ENCODE data around the gene IFT172.

GRCh38 chr2:27422958-27423357 is 66.6 kb downstream of the IFT172 start:
- no peak for TF ChIP-seq CTCF (IDR thresholded peaks at IDR 0.05; ENCODE audit: low read depth, low read length)
- no peak for TF ChIP-seq POLR2A (IDR thresholded peaks at IDR 0.05; ENCODE audit: extremely low read depth, insufficient read length)
- TF ChIP-seq MAX (IDR thresholded peaks at IDR 0.05; ENCODE audit: low read depth, low read length), result no peak
- TF ChIP-seq MYC (IDR thresholded peaks at IDR 0.05; ENCODE audit: low read depth, low read length), result no peak
